Measurements from ENCODE around the gene CASP3. TPM values are rescaled to one million over a fixed set of nuclear protein-coding genes. Genes with fewer than 3 reads are reported as not detected.
A peak's percentile ranks its signal among the peaks of the same experiment; 100 is the strongest.

Gene CASP3
- total RNA-seq (2014; rRNA removed; shearing (Covaris generic)) = 57.5 and 57.9 TPM in 2 replicates

GRCh38 chr4:184649026-184649970 lies at the start of gene CASP3, which contains the start of gene PRIMPOL:
Gene CASP3 (minus strand): TSS chr4:184649447. CDS start chr4:184638453, 10,994 bp downstream.
Gene PRIMPOL (plus strand): TSS chr4:184649738. CDS start chr4:184657141, 7,403 bp downstream.
- DNase-seq (ENCODE audit: low spot score) = peak; percentile 84

- no peak for DNase-seq (ENCODE audit: low spot score)
Measured at GRCh38 chr4:184697956-184698355, 48.7 kb upstream of the CASP3 start.

GRCh38 chr4:184695178-184695896 lies 46.1 kb upstream of the CASP3 start:
- DNase-seq (ENCODE audit: low spot score) = no peak

GRCh38 chr4:184694412-184694956 lies 45.2 kb upstream of the CASP3 start:
- no peak for DNase-seq (ENCODE audit: low spot score)

GRCh38 chr4:184693056-184693455 lies 43.8 kb upstream of the CASP3 start:
- no peak for DNase-seq (ENCODE audit: low spot score)

- no peak for DNase-seq (ENCODE audit: low spot score)
Measured at GRCh38 chr4:184689681-184690080, 40.4 kb upstream of the CASP3 start.

- peak; percentile 86 for DNase-seq (ENCODE audit: low spot score)
Measured at GRCh38 chr4:184688447-184688846, 39.2 kb upstream of the CASP3 start.

GRCh38 chr4:184688005-184688404 lies 38.8 kb upstream of the CASP3 start:
- no peak for DNase-seq (ENCODE audit: low spot score)

- no peak for DNase-seq (ENCODE audit: low spot score)
Measured at GRCh38 chr4:184684491-184685189, 35.4 kb upstream of the CASP3 start.

- DNase-seq (ENCODE audit: low spot score) = no peak
Measured at GRCh38 chr4:184681916-184682315, 32.7 kb upstream of the CASP3 start.

GRCh38 chr4:184680698-184681097 lies 31.5 kb upstream of the CASP3 start:
- DNase-seq (ENCODE audit: low spot score) = no peak

- no peak for DNase-seq (ENCODE audit: low spot score)
Measured at GRCh38 chr4:184675821-184676492, 26.7 kb upstream of the CASP3 start.

- DNase-seq (ENCODE audit: low spot score) = no peak
Measured at GRCh38 chr4:184675018-184675417, 25.8 kb upstream of the CASP3 start.

GRCh38 chr4:184674011-184674410 lies 24.8 kb upstream of the CASP3 start:
- no peak for DNase-seq (ENCODE audit: low spot score)

- no peak for DNase-seq (ENCODE audit: low spot score)
Measured at GRCh38 chr4:184672741-184673140, 23.5 kb upstream of the CASP3 start.

- no peak for DNase-seq (ENCODE audit: low spot score)
Measured at GRCh38 chr4:184671101-184671500, 21.9 kb upstream of the CASP3 start.

- DNase-seq (ENCODE audit: low spot score) = no peak
Measured at GRCh38 chr4:184669251-184669650, 20.0 kb upstream of the CASP3 start.

GRCh38 chr4:184668511-184669114 lies 19.4 kb upstream of the CASP3 start:
- DNase-seq (ENCODE audit: low spot score) = peak; percentile 23

GRCh38 chr4:184668096-184668495 lies 18.8 kb upstream of the CASP3 start:
- no peak for DNase-seq (ENCODE audit: low spot score)

- no peak for DNase-seq (ENCODE audit: low spot score)
Measured at GRCh38 chr4:184666670-184667069, 17.4 kb upstream of the CASP3 start.

All from A172 (cell line).